Erythroblast (primary cell): ENCODE measurements around the gene RTTN.

ENCODE experiments used
- GATA1 ChIP-seq: IDR thresholded peaks from 2 replicates; pipeline ENCODE4 v1.6.1; 2011; ENCODE audit warnings: low read depth, mild to moderate bottlenecking, control low read depth, low read length, moderate library complexity
- POLR2A ChIP-seq: IDR thresholded peaks from 2 replicates; pipeline ENCODE4 v1.6.1; 2011; ENCODE audit warnings: mild to moderate bottlenecking, low read length

DNA sequence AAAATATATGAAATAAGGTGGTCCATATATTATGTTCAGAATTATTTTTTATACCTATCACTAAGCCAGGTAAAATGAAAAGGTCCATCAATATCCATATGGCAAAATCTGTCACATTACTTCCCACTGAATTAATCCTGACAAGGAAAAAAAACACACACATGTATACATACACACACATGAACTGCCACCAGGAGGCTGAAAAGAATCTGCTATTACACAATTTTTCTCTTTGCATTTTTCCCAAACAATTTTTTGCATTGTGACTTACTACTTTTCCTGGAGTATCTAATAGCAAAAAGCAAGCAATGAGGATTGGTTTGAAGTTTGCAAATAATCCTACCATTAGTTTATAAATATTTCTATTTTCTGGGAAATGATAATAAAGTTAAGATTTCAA is 129.6 kb downstream of the RTTN start:
- TF ChIP-seq POLR2A = no peak
- no peak for TF ChIP-seq GATA1
